Measurements from ENCODE around the gene DYRK1B.

DNA sequence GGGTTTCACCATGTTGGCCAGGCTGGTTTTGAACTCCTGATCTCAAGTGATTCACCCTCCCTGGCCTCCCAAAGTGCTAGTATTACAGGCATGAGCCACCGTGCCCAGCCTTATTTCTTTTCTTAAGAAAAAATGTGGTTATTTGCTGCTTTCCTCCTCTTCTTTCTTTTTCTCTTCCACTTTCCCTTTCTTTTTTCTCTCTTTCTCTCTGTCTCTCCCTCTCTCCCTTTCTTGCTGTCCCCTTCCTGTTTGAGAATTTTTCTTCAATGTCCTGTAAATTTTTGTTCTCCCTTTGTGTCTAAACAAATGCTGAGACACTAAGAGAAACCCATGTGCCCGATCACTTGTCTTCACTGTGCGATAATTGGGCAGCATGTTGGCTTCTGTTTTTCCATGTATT is 53.1 kb downstream of the DYRK1B start:
- TF ChIP-seq POLR2A (IDR thresholded peaks at IDR 0.05; ENCODE audit: low read depth, low read length), result no peak
- TF ChIP-seq POLR2AphosphoS5 (IDR thresholded peaks at IDR 0.05; ENCODE audit: low read depth, low read length), result no peak
- no peak for TF ChIP-seq TAF1 (IDR thresholded peaks at IDR 0.05; ENCODE audit: low read depth, low read length)
- TF ChIP-seq POU2F2 (IDR thresholded peaks at IDR 0.05; ENCODE audit: low read depth, low read length), result no peak
